HG02840 (cell line): Measurements from ENCODE around the gene NDEL1.

ENCODE experiments used
- ATAC-seq: cut with Tn5 transposase; IDR thresholded peaks from one replicate; pipeline ENCODE4 v1.9.1; 2021; ENCODE audit warnings: mild to moderate bottlenecking, moderate library complexity, moderate number of reproducible peaks; ENCODE audit not compliant: unreplicated experiment, low FRiP score

Gene NDEL1

DNA sequence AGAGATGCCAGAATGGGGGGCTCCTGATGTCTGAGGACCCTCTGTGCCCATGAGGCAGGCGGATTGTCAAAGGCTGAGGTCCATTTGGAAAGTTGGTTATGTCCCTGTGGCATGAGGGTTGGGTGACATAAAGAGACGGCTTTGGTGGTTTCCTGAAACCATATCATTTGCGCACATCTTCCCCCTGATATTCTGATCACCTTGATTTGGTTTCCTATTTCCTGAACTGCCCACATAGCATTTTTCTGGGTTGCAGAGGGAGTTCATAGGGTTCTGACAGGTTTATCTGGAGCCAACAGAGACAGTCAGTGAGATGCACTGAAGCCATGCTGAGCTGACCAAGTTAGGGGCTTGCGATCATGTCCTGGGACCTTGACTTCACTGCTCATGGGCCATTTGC lies 22.4 kb upstream of the NDEL1 start:
- no peak for ATAC-seq

DNA sequence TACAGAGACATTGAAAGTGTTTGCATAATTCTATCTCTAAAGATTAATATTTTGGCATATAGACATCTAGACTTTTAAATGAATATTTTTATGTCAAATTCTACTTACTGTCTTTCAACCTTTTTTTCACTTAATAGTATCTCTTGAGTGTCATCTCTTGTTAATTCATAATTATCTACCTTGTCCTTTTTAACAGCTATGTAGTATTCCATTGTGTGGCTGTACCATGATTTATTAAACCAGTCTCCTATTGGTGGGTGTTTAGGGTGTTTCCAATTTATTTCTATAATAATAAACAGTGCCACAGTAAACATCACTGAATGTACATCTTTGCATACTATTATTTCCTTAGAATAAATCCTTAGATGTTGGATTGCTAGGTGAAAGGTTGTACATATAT lies 21.7 kb upstream of the NDEL1 start:
- ATAC-seq: no peak

DNA sequence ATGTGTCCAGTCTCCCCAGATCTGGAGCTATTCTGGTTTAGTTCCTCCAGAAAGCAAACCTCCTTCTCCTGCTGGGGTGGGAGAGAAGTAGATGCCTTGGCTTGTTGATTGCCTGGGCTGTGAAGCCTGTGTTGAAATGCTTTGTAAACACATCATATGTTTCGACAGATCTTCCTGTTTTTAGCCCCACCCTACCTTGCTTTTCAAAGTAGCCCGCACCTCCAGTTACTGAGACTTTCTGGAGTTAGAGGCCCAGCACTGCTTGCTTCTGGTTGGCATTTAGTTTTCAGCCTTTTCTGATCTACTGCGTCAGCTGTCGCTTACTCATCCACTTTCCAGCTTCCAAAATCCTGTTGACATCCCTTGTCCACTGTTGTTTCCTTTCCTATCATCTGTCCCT lies 17.9 kb upstream of the NDEL1 start:
- no peak for ATAC-seq

DNA sequence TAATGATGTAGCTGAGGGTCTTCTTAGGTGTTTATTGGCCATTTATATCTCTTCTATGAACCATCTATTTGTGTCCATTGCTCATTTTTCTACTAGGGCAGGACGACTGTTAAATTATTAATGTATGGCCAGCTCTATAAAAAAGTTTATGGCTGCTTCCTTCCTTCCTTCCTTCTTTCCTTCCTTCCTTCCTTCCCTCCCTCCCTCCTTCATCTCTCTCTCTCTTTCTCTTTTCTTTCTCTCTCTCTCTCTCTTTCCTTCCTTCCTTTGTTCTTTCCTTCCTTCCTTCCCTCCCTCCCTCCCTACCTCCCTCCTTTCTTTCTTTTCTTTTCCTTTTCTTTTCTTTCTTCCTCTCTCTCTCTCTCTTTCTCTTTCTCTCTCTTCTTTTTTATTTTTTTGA lies 17.2 kb upstream of the NDEL1 start:
- no peak for ATAC-seq

DNA sequence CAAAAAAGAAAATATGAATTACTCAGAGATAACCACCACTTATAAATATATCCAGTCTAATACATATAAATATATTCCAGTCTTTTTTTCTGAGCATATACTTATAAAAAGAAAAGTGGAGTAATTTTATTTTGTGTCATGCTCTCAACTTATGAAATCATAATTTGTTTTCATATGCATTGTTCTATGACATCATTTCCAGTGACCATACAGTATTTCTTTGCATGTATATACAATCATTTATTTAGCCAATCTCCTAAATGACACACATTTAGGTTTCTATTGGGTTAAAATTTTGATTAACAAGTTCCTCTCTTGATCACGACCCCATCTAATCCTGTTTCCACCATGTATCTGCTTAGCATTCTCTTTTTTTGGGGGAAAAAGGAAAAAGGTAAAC lies 16.4 kb upstream of the NDEL1 start:
- ATAC-seq: no peak

DNA sequence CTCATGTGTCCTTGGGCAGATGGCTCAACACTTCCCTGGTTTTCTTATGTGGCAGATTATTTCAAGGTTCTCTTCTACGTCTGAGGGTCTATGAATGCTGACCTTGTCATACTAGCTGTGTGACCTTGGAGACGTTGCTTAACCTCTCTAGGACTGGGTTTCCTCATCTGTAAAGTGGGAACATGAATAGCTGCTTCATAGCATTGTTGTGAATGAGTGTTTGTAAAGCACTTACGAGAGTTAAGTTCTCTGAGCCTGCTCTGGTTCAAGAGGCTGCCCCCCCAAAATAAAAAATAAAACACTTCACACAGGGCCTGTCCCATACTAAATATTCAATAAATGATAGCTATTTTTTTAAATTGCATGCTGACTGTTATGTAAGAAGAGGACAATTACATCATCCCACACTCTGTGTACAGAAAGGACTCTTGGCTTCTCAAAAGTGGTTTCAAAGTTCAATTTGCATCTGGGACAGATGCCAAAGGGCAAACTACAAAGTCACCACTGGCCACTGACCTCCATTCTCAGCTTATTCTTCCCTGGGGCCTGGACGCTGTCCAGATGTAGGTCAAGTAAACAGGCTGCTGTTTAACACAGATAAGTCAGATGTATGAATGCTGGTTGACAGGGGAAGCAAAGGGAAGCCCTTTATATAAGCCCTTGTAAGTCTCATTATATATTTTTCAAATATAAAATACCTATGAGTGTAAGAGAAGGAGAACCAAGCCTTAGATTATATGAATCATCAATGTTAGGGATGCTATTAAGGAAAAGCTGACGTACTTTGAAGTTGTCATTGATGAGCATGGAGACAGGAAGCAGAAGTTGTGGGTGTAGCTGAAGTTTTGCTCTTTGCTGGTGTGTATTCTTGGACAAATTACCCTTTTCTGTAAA lies 15.4 kb upstream of the NDEL1 start:
- no peak for ATAC-seq

DNA sequence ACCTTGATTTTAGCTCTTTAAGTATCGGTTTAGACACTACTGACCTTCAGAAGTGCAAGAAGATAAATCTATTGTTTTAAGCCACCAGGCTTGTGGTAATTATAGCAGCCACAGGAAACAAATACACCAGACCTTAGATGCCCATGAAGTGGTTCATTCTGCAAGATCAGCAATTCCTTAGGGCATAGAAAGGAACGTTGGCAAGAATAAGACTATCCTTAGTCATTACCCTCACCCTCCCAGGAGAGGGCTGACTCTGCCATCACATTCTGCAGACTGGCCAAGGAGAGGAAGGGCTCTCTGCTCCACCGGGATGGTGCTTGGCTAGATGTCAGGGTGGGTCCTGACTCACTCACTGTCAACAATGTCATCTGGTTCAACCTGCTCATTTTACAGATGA lies 14.1 kb upstream of the NDEL1 start:
- no peak for ATAC-seq

DNA sequence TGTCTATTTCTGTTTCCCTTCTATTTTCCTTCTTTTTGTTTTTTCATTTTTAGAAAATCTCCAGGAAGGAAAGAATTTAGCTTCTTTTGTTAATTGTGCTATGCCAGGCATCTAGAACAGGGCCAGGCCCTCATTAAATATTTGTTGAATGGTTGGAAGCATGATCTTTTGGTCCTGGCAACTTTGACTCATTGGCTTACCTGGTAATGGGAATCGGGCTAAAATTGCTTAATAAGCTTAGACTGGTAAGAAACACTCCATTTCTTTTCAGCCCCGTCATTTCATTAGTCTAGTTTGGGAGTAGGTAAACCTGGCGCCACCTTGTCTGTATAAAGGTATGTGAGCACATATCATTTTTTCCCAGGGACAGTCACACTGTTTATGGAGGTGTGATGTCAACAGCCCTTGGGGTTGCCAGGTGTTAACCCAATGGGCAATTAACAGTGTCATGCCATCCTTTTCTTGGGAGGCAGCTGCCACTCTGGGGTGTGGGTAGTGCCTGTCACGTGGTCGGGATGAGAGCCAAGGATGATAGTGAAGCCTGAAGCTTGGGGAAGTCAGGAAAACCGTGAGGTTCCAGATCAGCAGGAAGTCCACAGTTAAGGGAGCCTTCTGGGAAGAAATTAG lies 9.5 kb upstream of the NDEL1 start:
- ATAC-seq: no peak

DNA sequence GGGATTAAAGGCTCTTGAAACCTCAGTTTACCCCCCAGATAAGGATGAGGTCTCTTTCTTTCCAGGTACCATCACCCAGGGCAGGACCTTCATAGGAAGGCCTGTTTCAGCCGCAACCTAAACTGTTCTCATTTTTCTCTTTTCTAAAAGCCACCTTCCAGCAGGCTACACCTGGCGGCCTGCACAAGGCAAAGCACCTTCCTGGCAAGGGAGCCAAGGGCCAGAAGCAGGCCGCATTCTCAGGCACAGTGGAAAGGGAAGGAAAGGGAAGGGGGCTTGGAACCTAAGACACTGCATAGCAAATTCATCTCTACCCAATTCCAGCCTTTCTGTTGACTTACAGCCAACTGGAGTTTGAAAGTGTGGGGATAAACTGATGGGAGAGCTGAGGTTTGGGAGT lies 8.9 kb upstream of the NDEL1 start:
- no peak for ATAC-seq

DNA sequence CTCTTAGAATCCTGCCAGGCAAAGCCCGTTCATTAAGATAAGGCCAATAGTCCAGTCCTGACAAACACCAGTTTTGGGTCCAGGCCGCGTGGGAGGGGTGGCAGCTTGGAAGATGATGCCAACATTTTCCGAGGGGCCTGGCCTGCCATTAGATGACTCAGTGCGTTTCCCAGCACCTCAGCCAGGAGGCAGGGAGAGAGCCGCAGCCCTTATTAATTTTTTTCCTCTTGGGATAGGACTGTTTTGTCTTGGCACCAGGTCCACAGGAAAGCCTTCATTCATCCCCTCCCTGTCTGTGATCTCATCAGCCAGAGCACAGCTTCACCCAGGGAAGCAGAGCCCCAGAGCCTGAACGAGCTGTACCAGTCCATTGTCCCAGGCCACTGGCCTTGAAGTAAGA lies 4.7 kb upstream of the NDEL1 start:
- ATAC-seq: no peak

DNA sequence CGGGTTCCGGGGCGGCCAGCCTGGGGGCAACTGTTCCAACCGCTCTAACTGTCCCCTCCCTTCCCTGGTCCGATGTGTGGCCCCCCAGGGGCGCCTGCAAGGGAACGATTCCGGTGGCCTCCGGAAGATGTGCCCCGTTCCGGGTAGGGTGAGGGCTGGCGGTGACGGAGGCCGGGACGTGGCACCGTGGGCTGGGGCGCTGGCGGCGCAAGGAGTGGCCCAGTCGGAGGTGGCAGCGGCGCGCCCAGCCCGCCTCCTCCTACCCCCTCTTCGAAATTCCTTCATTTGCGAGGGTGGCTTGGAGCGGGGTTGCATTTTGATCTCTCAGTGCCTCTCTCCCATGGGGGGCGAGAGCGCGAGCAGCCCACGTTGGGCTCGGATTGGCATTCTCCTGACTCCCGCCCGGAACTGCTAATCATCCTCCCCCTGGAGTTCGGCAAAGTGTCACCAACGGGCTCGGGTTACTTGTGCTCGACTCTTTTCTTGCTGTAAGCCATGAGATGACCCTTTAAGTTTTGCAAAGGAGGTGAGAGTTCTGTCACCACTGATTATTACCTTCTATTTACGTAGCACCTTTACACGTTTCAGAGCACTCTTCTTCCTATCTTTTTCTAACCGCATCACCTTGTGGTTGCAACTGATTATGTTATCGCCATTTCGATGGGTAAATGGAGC lies 622 bp downstream of the NDEL1 start:
- peak; percentile 48 for ATAC-seq

DNA sequence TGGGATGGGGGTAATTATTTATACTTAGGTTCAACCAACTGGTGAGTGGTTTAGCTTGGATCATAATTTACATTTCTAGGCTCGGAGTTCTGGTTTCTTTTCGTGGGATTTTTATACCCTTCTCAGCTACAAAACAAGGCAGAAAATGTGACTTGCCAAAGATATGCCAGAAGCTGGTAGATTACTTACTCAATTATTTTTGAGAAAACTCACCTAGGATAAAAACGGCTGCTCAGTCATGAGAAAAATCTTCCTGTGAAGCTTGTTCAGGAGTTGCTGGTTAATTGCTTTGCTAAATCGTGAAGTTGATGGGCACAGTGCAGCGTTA lies 1.1 kb downstream of the NDEL1 start:
- ATAC-seq: no peak

DNA sequence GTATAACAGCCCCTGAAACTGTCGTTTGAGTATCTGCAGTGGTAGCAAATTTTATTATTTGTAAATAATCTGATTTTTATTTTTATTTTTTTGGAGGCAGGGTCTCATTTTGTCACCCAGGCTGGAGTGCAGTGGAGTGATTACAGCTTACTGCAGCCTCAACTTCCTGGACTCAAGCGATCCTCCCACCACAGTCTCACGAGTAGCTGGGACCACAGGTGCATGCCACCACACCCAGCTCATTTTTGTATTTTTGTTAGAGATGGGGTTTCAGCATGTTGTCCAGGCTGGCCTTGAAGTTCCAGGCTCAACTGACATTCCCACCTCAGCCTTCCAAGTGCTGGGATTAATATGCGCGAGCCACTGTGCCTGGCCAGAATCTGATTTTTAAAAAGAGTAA lies 2.8 kb downstream of the NDEL1 start:
- ATAC-seq: no peak

DNA sequence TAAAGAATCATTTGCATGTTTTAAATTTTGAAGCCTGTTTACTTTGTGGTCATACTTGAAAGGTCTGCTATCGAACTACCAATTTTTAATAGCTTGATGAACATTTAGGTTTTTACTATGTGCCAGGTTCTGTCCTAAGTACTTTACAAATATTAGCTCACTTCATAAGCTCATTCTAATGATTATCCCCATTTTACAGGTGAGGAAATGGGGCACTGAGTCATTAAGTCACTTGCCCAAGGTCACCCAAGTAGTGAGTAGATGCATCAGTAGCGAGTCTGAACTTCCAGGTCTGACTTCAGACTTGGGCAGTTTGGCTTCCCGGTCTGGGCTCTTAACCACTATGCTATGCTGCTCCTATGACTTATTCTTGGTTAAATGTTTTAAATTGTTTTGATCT lies 4.0 kb downstream of the NDEL1 start:
- no peak for ATAC-seq

DNA sequence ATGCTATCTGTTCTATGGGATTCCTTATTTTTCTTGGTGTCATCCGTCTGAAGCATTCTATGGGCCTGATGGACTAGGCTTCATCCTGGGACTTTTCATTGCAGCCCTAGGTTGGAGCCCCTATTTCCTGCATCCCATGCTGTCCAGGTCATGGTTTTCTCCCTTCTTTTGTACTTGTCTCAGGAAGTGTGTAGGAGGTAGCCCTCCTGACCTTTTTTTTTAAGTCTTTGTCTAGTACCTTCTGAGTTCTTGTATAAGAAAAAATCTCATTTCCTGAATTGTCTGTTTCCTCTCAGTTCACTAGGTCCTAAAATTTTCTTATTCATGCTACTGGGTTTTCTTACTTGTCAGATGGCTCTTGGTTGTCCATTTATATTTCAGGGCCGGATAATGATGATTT lies 6.0 kb downstream of the NDEL1 start:
- ATAC-seq: no peak

DNA sequence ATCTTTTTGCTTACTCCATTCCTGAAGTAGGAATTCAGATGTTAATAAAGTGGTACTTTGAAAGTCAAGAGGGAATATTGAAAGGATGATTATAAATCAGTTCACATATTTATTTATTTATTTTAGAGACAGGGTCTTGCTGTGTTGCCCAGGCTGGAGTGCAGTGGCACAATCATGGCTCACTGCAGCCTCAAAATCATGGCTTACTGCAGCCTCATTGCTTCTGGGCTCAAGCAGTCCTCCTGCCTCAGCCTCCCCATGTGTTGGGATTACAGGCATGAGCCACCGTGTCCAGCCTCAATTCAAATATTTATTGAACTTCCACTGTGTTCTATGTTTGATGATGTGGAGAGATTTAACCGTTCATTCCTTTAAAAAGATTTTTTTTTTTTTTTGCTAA lies 6.6 kb downstream of the NDEL1 start:
- no peak for ATAC-seq

DNA sequence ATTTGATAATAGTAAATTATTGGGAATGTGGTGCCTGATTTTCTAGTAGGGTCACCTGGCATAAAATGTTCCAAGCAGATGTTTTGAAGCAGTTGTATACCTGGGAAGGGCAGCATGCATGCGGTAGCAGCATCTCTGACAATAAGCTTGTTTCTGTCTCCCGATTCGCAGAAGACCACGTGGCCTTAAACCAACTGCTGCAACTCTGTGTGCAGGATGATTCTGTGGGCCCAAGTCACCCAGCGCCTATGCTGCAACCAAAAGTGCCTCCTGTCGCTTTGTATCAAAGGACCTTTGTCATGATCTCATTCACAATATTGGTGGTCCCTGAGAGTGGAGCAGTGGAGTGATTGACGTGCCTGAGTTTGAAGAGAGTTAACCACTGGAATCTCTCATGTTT lies 8.1 kb downstream of the NDEL1 start:
- ATAC-seq: no peak

DNA sequence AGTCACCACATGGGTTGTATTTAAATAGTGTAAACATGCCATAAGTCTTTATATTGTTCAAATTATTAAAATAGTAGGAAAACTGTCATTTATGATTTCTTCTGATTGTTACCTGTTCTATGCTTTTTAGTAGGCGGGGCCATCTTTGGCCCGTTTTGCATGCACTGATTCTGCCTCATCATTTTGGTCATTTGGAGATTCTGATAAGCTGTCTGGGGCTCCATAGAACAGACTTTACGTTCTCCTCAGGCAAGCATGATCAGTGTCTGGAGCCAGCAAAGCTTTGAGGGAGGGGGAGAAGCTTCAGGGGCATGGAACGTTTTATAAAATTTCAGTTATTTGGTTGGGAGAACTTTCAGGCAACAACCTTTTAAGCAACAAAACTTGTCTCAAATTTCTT lies 8.8 kb downstream of the NDEL1 start:
- no peak for ATAC-seq

DNA sequence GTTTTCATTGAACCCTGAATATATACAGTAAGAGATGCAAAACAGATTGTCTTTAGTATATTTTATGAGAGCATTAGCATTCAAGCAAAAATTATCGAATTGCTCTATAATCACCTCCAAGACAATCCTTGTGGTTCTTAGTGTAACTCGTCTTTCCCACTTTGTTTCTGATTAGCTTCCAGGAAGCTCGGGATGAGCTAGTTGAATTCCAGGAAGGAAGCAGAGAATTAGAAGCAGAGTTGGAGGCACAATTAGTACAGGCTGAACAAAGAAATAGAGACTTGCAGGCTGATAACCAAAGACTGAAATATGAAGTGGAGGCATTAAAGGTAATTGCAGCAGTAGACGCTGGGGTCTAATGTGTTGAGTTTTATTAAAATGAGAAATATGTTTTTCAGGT lies 9.9 kb downstream of the NDEL1 start:
- no peak for ATAC-seq

DNA sequence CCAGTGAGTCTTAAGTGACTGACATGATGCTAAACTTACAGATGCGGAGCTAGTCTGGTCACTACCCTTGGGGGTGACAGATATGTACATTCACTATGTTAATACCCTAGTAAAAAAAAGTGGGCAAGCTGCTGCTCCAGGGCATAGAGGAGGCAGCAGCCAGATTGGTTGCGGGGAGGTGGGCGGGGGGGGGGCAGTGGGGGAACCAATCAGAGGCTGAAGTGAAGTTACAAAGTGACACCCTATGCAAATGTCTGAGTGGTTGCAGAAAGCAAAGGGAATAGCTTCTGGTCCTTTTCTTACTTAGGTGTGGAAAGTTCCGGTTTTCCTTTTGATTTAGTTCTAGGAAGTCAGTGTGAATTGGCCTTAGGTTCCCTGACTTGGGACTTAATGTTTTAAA lies 12.1 kb downstream of the NDEL1 start:
- no peak for ATAC-seq

DNA sequence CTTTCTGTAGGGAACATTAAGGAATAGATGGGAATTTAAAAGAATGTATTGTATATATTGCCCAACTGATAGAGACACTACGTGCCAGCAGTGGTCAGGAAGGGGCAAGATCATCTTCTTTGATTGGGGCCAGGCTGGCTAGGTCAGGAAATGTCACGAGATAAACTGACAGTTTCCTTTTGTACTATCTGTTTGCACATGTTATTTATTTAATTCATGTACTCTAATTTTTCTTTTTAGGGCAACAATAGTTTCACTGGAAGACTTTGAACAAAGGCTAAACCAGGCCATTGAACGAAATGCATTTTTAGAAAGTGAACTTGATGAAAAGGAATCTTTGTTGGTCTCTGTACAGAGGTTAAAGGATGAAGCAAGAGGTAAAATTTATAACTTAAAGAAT lies 12.6 kb downstream of the NDEL1 start:
- no peak for ATAC-seq
